ENCODE results near the gene MSH2.

DNA sequence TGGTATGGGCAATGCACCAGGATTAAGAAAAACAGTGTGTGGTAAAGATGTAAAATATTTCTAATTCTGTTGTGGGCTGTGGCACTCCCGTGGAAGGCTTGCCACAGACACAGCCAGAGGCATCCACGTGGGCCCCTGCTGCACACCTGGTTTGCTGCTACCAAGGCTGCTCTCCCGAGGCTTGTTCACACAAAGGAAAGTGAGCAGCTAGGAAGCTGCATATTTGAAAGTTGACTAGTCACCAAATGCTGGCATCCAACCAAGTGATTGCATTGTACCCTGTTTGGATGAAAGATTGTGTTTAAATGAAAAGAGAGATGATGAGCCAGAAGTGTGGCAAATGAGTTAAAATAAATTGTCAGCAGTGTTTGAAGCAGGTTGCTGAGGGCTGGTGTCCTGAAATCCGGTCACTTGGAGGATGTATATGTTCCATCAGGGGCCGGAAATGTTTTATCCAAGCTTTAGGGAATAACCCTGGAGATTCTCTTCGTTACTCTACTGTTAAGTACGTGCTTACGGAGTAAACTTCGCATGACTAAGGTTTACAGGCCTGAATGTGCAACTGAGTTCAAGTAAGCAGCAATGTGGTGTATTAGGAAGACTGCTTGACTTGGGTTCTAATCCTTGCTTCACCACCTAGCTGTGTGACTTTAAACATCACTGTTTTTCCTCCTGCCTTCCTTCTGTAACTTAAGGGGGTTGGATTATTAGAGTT is 86.1 kb downstream of the MSH2 start:
- TF ChIP-seq SMC3 (IDR thresholded peaks at IDR 0.05; ENCODE audit: low read length), result no peak
- TF ChIP-seq, protein P1, sequence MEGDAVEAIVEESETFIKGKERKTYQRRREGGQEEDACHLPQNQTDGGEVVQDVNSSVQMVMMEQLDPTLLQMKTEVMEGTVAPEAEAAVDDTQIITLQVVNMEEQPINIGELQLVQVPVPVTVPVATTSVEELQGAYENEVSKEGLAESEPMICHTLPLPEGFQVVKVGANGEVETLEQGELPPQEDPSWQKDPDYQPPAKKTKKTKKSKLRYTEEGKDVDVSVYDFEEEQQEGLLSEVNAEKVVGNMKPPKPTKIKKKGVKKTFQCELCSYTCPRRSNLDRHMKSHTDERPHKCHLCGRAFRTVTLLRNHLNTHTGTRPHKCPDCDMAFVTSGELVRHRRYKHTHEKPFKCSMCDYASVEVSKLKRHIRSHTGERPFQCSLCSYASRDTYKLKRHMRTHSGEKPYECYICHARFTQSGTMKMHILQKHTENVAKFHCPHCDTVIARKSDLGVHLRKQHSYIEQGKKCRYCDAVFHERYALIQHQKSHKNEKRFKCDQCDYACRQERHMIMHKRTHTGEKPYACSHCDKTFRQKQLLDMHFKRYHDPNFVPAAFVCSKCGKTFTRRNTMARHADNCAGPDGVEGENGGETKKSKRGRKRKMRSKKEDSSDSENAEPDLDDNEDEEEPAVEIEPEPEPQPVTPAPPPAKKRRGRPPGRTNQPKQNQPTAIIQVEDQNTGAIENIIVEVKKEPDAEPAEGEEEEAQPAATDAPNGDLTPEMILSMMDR (CRISPR knock-in tag; IDR thresholded peaks at IDR 0.05), result no peak
